PC-3 (cell line): ENCODE data around the gene CDC7. TPM values are rescaled to one million over a fixed set of nuclear protein-coding genes. Genes with fewer than 3 reads are reported as not detected.

ENCODE experiments used
- ATAC-seq: fragments of 200-7000 bp; cut with Tn5 transposase; 2 replicates; pipeline ENCODE4 v1.9.1; 2020; ENCODE audit warnings: mild to moderate bottlenecking, moderate library complexity
- Bru-seq: library from RNA; stranded (reverse); fragments of 400-500 nt; gene quantifications from one replicate; lab custom pipeline; 2021; lab: Mats Ljungman, UMichigan
- BruChase-seq, 2 experiments: library from RNA; stranded (reverse); fragments of 400-500 nt; gene quantifications; one replicate each; lab custom pipeline; 2021; lab: Mats Ljungman, UMichigan
- BruUV-seq: library from RNA; stranded (reverse); fragments of 400-500 nt; replicated peaks from 2 replicates; lab custom pipeline; 2021; lab: Mats Ljungman, UMichigan
- CTCF ChIA-PET: fragments of 300-600 bp; sonication (Branson Sonifier 250); formaldehyde crosslinking; loops from one replicate; lab custom pipeline; 2022; ENCODE audit warnings: antibody characterized with exemption; lab: Charles Lee
- POLR2A ChIA-PET: fragments of 300-600 bp; sonication (Branson Sonifier 250); formaldehyde crosslinking; loops from one replicate; lab custom pipeline; 2022; ENCODE audit warnings: antibody characterized with exemption; ENCODE audit not compliant: unreplicated experiment; lab: Charles Lee
- DNase-seq: peaks from one replicate; pipeline ENCODE4 v3.0.0-alpha.2; 2015
- H2AFZ ChIP-seq: fragments of 300-600 bp; sonication (generic); 2 replicates; pipeline ENCODE4 v1.6.0; 2016; ENCODE audit warnings: antibody characterized with exemption, low read length
- H3F3A ChIP-seq: fragments of 300-600 bp; sonication (generic); one replicate; pipeline ENCODE4 v1.6.0; 2017; ENCODE audit warnings: antibody characterized with exemption, low read length, control low read depth, mild to moderate bottlenecking; ENCODE audit not compliant: unreplicated experiment
- H3K27ac ChIP-seq: fragments of 300-600 bp; sonication (generic); 2 replicates; pipeline ENCODE4 v1.5.1; 2016; ENCODE audit warnings: mild to moderate bottlenecking, low read length
- H3K27me3 ChIP-seq: fragments of 300-600 bp; sonication (generic); 2 replicates; pipeline ENCODE4 v1.6.1; 2016; ENCODE audit warnings: low read length, mixed read lengths
- H3K36me3 ChIP-seq: fragments of 300-600 bp; sonication (generic); 2 replicates; pipeline ENCODE4 v1.6.1; 2016; ENCODE audit warnings: low read depth, mixed run types, low read length, mixed read lengths
- H3K4me1 ChIP-seq: fragments of 300-600 bp; sonication (generic); 2 replicates; pipeline ENCODE4 v1.5.1; 2016; ENCODE audit warnings: low read length; ENCODE audit not compliant: insufficient read depth
- H3K4me2 ChIP-seq: fragments of 300-600 bp; sonication (generic); 2 replicates; pipeline ENCODE4 v1.6.0; 2016; ENCODE audit warnings: low read length
- H3K4me3 ChIP-seq: fragments of 300-600 bp; sonication (generic); 2 replicates; pipeline ENCODE4 v1.5.1; 2016; ENCODE audit warnings: mild to moderate bottlenecking, low read length, mixed read lengths
- H3K79me2 ChIP-seq: fragments of 300-600 bp; sonication (generic); 2 replicates; pipeline ENCODE4 v1.6.1; 2017; ENCODE audit warnings: low read length, mixed read lengths
- H3K9ac ChIP-seq: fragments of 300-600 bp; sonication (generic); 2 replicates; pipeline ENCODE4 v1.6.0; 2016; ENCODE audit warnings: mild to moderate bottlenecking, low read length
- H3K9me2 ChIP-seq: fragments of 300-600 bp; sonication (generic); replicated peaks from 2 replicates; pipeline ENCODE4 v1.6.1; 2016; ENCODE audit warnings: mixed run types, low read length, mixed read lengths
- H3K9me3 ChIP-seq: fragments of 300-600 bp; sonication (generic); 2 replicates; pipeline ENCODE4 v1.6.1; 2016; ENCODE audit warnings: low read length, mixed read lengths
- H4K20me1 ChIP-seq: fragments of 300-600 bp; sonication (generic); 2 replicates; pipeline ENCODE4 v1.6.1; 2016; ENCODE audit warnings: low read length, mixed read lengths
- CTCF ChIP-seq: fragments of 300-600 bp; sonication (generic); conservative IDR thresholded peaks from 2 replicates; pipeline ENCODE4 v1.5.1; 2017; ENCODE audit warnings: antibody characterized with exemption, low read depth, mild to moderate bottlenecking, low read length
- EZH2 ChIP-seq: fragments of 300-600 bp; sonication (generic); IDR thresholded peaks from one replicate; pipeline ENCODE4 v1.6.1; 2017; ENCODE audit warnings: antibody characterized with exemption, mild to moderate bottlenecking, low read length; ENCODE audit not compliant: unreplicated experiment
- EZH2phosphoT487 ChIP-seq: fragments of 300-600 bp; sonication (generic); IDR thresholded peaks from 2 replicates; pipeline ENCODE4 v1.6.1; 2018; ENCODE audit warnings: mild to moderate bottlenecking, antibody characterized with exemption, low read length, borderline replicate concordance
- intact Hi-C: fragments of 100-400 bp; cut with micrococcal nuclease; formaldehyde crosslinking; loops from 2 replicates; pipeline ENCODE4 v1.9.0; 2023
- long read RNA-seq: library from polyadenylated mRNA; unstranded; transcript quantifications from one replicate; pipeline ENCODE4 v2.0.0, GENCODE V29; 2021; ENCODE audit not compliant: unreplicated experiment
- total RNA-seq: library from RNA; depleted of rRNA; stranded (reverse); fragments of >200 nt; gene quantifications from 2 replicates; pipeline ENCODE4 v1.2.3, GENCODE V29; 2014; rRNA removed

Gene CDC7
- total RNA-seq: 10.0 and 11.1 TPM in 2 replicates
- Bru-seq, nascent RNA: percentile 66 among the genes with signal in this experiment
- BruChase-seq, experiment 1, labeled RNA remaining after a 6-hour chase: percentile 67 among the genes with signal in this experiment
- BruChase-seq, experiment 2, labeled RNA remaining after a 2-hour chase: percentile 52 among the genes with signal in this experiment
- long read RNA-seq, partial matches to known transcripts: 3 of 9 reads
- long read RNA-seq, other reads (novel, unspliced or antisense): 4 of 9 reads

- BruUV-seq: no TSS peak
- Histone ChIP-seq H3K27me3 (no peaks in the 10 kb centered on the region), H3K4me2 (peak within 1 kb of the TSS; percentile 89), H3K36me3 (no peaks in the 10 kb centered on the region), H3K9me2 (no peaks in the 10 kb centered on the region), H3K9me3 (no peaks in the 10 kb centered on the region), H3K4me1 (peaks cover 27% of the 10 kb centered on the region), H2AFZ (peak within 1 kb of the TSS; percentile 93), H3K4me3 (peak within 1 kb of the TSS; percentile 78), H4K20me1 (no peaks in the 10 kb centered on the region), H3K27ac (peak within 1 kb of the TSS; percentile 90), H3F3A (no peaks in the 10 kb centered on the region), H3K9ac (peak within 1 kb of the TSS; percentile 95), H3K79me2 (peaks cover 44% of the 10 kb centered on the region)
- ChIA-PET CTCF (interaction anchor here (0.5 to 1.2 kb wide), 4 partner anchors 94 to 569 kb away, joined by 3 to 4 read pairs (median 4); no protein-coding TSS in a partner anchor), POLR2A (interaction anchor here (0.5 to 0.6 kb wide), 2 partner anchors 150 to 329 kb away, joined by 5 read pairs; no protein-coding TSS in a partner anchor)
- ATAC-seq: peak; percentile 82
- TF ChIP-seq CTCF: peak; percentile 62
- no peak for TF ChIP-seq EZH2
- peak; percentile 87 for DNase-seq
- intact Hi-C loops: loop anchor here (2.0 to 10.0 kb wide), 3 partner anchors 60 to 794 kb away; partner anchors contain the start of genes GLMN and RPAP2
Observed at GRCh38 chr1:91500756-91501522, at the start of gene CDC7. Gene CDC7, plus strand, starts transcription at chr1:91500851. Its CDS starts 866 bp downstream, at chr1:91501717.

- no peak for TF ChIP-seq EZH2
- no peak for TF ChIP-seq EZH2phosphoT487
- TF ChIP-seq CTCF: no peak
- ATAC-seq: no peak
- Histone ChIP-seq H3K79me2 (no peaks in the 10 kb centered on the region), H2AFZ (no peak overlapping the region), H3K9ac (no peak overlapping the region), H3K4me1 (no peaks in the 10 kb centered on the region), H3K9me2 (no peaks in the 10 kb centered on the region), H3K4me3 (no peak overlapping the region), H3K9me3 (no peaks in the 10 kb centered on the region), H3K36me3 (no peaks in the 10 kb centered on the region), H4K20me1 (no peaks in the 10 kb centered on the region), H3K27me3 (peaks cover 39% of the 10 kb centered on the region), H3F3A (no peaks in the 10 kb centered on the region), H3K4me2 (no peak overlapping the region), H3K27ac (no peak overlapping the region)
- DNase-seq: no peak
- intact Hi-C loops: no loop called here
- ChIA-PET CTCF (no interaction called here), POLR2A (no interaction called here)
- BruUV-seq: no TSS peak
Observed at GRCh38 chr1:91454136-91454535, 46.5 kb upstream of the CDC7 start.
